Endodermal cell (in vitro differentiated cells): Measurements from ENCODE around the gene GSAP. TPM values are rescaled to one million over a fixed set of nuclear protein-coding genes. Genes with fewer than 3 reads are reported as not detected.

Experiments used
- DNase-seq: peaks from one replicate; pipeline ENCODE4 v3.0.0-alpha.2; 2017
- H3K27ac ChIP-seq: 2 replicates; pipeline ENCODE4 v1.5.1; 2013; ENCODE audit warnings: mild to moderate bottlenecking, low read depth, low read length, moderate library complexity
- H3K27me3 ChIP-seq: 2 replicates; pipeline ENCODE4 v1.6.1; 2013; ENCODE audit warnings: mild to moderate bottlenecking, low read length, moderate library complexity; ENCODE audit not compliant: insufficient read depth, control insufficient read depth, poor library complexity, severe bottlenecking
- H3K36me3 ChIP-seq: 2 replicates; pipeline ENCODE4 v1.7.0; 2013; ENCODE audit warnings: mild to moderate bottlenecking, low read length, moderate library complexity; ENCODE audit not compliant: control insufficient read depth, insufficient read depth
- H3K4me1 ChIP-seq: one replicate; pipeline ENCODE4 v1.7.0; 2013; ENCODE audit warnings: low read length; ENCODE audit not compliant: control insufficient read depth, insufficient read depth
- H3K4me3 ChIP-seq: 2 replicates; pipeline ENCODE4 v1.5.1; 2013; ENCODE audit warnings: mild to moderate bottlenecking, low read length, moderate library complexity
- H3K9ac ChIP-seq: 2 replicates; pipeline ENCODE4 v1.6.1; 2013; ENCODE audit warnings: mild to moderate bottlenecking, low read length, moderate library complexity; ENCODE audit not compliant: poor library complexity, severe bottlenecking; ENCODE audit errors: extremely low read depth
- H3K9me3 ChIP-seq: 2 replicates; pipeline ENCODE4 v1.6.1; 2013; ENCODE audit warnings: mild to moderate bottlenecking, low read length, moderate library complexity; ENCODE audit not compliant: control insufficient read depth
- H3K27ac Mint-ChIP-seq: 2 replicates; pipeline ENCODE4 v1.8.0; 2020; ENCODE audit warnings: mixed read lengths
- H3K27me3 Mint-ChIP-seq: 2 replicates; pipeline ENCODE4 v1.8.0; 2021; ENCODE audit warnings: mild to moderate bottlenecking, mixed read lengths; ENCODE audit not compliant: insufficient read depth
- H3K36me3 Mint-ChIP-seq: 2 replicates; pipeline ENCODE4 v1.8.0; 2020; ENCODE audit warnings: low read depth, mixed read lengths
- H3K4me1 Mint-ChIP-seq: 2 replicates; pipeline ENCODE4 v1.8.0; 2020; ENCODE audit warnings: mixed read lengths
- H3K4me3 Mint-ChIP-seq: 2 replicates; pipeline ENCODE4 v1.8.0; 2020; ENCODE audit warnings: mild to moderate bottlenecking, moderate library complexity, mixed read lengths
- H3K9me3 Mint-ChIP-seq: 2 replicates; pipeline ENCODE4 v1.8.0; 2020; ENCODE audit warnings: mild to moderate bottlenecking, mixed read lengths
- WGBS, 2 experiments: methylation state at CpG; one replicate each; pipeline versions ENCODE4 v1.1.5 to v1.1.7; 2013; ENCODE audit warnings: missing lambda C conversion rate in 2 of 2, mixed read lengths in 1 of 2; ENCODE audit not compliant: insufficient coverage in 1 of 2, insufficient read length in 1 of 2; 5-methylcytosine and 5-hydroxymethylcytosine counted together
- total RNA-seq, 2 donors: library from RNA; stranded (reverse); fragmentation: NEBNext Ultra II Directional in 1 of 2; extraction: Animal tissue kit (Norgen Biotek cat#: 25700) in 1 of 2; gene quantifications; 2 replicates in 1 of 2; 3 replicates in 1 of 2; pipeline ENCODE4 v1.2.1, GENCODE V29; 2021
- TF ChIP-seq, protein P1 (sequence below): fragments of 200-600 bp; sonication (generic); conservative IDR thresholded peaks from 2 replicates; pipeline ENCODE4 v1.5.0; 2021; ENCODE audit warnings: antibody characterized with exemption, mild to moderate bottlenecking

The GSAP gene
- total RNA-seq, 2 donors from 2014 or later = 0.82 to 0.90 TPM

DNA sequence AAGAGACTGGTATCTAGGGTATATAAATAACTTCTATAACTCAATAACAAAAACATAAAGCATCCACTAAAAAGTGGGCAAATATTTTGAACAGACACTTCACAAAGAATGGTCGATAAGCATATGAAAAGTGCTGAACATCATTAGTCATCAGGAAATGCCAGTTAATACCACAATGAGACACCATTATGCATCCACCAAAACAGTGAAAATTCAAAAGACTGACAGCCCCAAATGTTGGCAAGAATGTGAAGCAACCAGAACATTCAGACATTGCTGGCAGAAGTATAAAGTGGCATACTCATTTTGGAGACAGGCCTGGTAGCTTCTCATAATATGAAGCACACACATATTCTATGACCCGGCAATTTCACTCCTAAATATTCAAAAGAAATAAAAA, 26.5 kb upstream of the GSAP start:
- Mint-ChIP-seq H3K36me3 (no peaks in the 10 kb centered on the region), H3K9me3 (no peaks in the 10 kb centered on the region), H3K4me3 (no peak overlapping the region), H3K27me3 (no peaks in the 10 kb centered on the region), H3K4me1 (peaks cover 10% of the 10 kb centered on the region), H3K27ac (no peak overlapping the region)
- no peaks in the 10 kb centered on the region for H3K27me3 ChIP-seq
- H3K4me1 ChIP-seq = no peaks in the 10 kb centered on the region
- no peak overlapping the region for H3K4me3 ChIP-seq
- WGBS, 2 experiments = 86 to 98% methylated on average over 2 of the region's 2 CpGs
- H3K36me3 ChIP-seq = no peaks in the 10 kb centered on the region
- no peaks in the 10 kb centered on the region for H3K9me3 ChIP-seq
- no peak overlapping the region for H3K27ac ChIP-seq
- DNase-seq = no peak
- H3K9ac ChIP-seq = no peak overlapping the region
- TF ChIP-seq, protein P1, sequence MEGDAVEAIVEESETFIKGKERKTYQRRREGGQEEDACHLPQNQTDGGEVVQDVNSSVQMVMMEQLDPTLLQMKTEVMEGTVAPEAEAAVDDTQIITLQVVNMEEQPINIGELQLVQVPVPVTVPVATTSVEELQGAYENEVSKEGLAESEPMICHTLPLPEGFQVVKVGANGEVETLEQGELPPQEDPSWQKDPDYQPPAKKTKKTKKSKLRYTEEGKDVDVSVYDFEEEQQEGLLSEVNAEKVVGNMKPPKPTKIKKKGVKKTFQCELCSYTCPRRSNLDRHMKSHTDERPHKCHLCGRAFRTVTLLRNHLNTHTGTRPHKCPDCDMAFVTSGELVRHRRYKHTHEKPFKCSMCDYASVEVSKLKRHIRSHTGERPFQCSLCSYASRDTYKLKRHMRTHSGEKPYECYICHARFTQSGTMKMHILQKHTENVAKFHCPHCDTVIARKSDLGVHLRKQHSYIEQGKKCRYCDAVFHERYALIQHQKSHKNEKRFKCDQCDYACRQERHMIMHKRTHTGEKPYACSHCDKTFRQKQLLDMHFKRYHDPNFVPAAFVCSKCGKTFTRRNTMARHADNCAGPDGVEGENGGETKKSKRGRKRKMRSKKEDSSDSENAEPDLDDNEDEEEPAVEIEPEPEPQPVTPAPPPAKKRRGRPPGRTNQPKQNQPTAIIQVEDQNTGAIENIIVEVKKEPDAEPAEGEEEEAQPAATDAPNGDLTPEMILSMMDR = no peak

DNA sequence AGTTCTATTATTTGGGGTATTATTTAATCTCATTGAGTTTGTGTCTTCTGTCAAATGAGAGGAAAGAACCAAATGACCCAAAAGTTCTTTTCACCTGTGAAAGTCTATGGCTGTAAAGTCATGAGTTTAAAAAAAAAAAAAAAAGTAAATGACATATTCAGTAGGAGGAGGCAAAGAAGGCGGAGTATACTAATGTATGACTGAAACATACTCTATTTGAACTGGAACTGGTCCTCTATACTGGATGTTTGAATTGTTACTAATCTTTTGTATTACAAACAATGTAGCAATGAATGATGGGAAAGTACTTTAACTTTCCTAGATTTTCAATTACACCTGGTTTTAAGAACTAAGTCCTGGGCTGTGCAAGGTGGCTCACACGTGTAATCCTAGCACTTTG, 24.9 kb upstream of the GSAP start:
- Mint-ChIP-seq H3K36me3 (no peaks in the 10 kb centered on the region), H3K4me3 (no peak overlapping the region), H3K27ac (no peak overlapping the region), H3K27me3 (no peaks in the 10 kb centered on the region), H3K9me3 (no peaks in the 10 kb centered on the region), H3K4me1 (peaks cover 5% of the 10 kb centered on the region)
- Histone ChIP-seq H3K4me3 (no peak overlapping the region), H3K27ac (no peak overlapping the region), H3K4me1 (no peaks in the 10 kb centered on the region), H3K9me3 (no peaks in the 10 kb centered on the region), H3K27me3 (no peaks in the 10 kb centered on the region), H3K36me3 (no peaks in the 10 kb centered on the region), H3K9ac (no peak overlapping the region)
- DNase-seq = no peak
- TF ChIP-seq, protein P1 = no peak
- 60 to 84% methylated on average over 1 to 2 of the region's 2 CpGs for WGBS, 2 experiments

DNA sequence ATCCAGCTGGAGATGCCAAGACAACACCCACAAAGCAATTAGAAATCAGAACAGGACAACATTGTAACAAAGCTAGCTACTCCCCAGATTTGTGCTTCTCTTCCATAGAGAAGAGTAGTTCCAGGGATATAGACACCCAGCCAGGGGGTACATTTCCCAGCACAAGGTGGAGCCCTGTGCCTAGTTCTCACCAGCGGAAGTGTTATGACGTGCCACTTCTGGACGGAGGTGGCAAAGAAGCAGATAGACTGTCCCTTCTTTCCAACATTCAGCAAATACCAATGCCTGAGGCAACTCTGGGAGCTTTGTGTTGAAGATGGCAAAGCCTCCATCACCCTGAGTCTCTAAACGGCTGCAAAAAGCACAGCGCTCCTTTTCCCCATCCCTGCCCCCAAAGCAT, 23.4 kb upstream of the GSAP start:
- H3K4me3 ChIP-seq = no peak overlapping the region
- H3K9me3 Mint-ChIP-seq = no peaks in the 10 kb centered on the region
- no peak for DNase-seq
- H3K9me3 ChIP-seq = no peaks in the 10 kb centered on the region
- TF ChIP-seq, protein P1 = peak; percentile 31
- no peaks in the 10 kb centered on the region for H3K36me3 ChIP-seq
- no peaks in the 10 kb centered on the region for H3K27me3 ChIP-seq
- H3K27me3 Mint-ChIP-seq = no peaks in the 10 kb centered on the region
- no peak overlapping the region for H3K4me3 Mint-ChIP-seq
- peaks cover 5% of the 10 kb centered on the region for H3K4me1 Mint-ChIP-seq
- H3K27ac ChIP-seq = no peak overlapping the region
- H3K9ac ChIP-seq = no peak overlapping the region
- H3K36me3 Mint-ChIP-seq = no peaks in the 10 kb centered on the region
- 44 to 68% methylated on average over 3 to 5 of the region's 5 CpGs for WGBS, 2 experiments
- no peaks in the 10 kb centered on the region for H3K4me1 ChIP-seq
- H3K27ac Mint-ChIP-seq = no peak overlapping the region
